GM19193 (cell line): ENCODE results near the gene ZNF628.

Source experiments
- POLR2A ChIP-seq: IDR thresholded peaks from 4 replicates; pipeline ENCODE4 v1.6.1; 2011; ENCODE audit not compliant: insufficient read depth, insufficient read length; ENCODE audit errors: extremely low read depth

Gene ZNF628

DNA sequence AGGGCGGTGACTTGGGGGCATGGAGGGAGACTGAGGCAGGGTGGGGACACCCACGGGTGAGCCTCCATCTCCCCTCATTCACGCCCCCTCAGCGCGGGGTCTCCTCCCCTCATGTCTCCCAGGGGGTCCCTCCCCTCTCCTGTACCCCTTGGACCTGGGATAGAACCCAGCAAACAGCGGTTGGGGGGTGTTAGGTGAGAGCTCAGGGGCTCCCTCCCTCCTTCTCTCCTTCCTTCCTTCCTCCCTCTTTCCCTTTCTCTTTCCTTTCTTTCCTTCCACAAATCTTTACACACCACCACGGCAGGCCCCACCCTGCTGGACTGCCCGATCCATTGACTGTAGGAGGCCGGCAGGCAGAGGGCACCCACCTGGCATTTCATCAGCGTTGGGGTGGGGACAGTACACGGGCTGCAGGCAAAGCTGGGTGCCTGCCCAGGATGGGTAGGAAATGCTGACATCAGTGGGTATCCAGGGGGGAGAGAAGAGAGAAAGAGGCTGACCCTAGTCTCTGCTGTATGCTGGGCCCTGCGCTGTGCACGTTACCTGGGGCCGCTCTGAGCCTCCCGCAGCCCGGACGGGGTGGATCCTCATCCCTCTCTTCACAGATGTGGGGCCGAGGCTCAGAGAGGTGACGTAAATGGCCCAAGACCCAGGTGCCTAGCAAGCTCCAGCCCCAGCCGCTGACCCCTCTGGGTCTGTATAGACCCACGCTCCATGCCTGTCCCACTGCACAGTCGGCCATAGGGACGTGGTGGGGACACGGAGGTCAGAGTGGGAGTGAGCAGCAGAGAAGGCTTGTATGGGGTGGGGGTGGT, 15.3 kb downstream of the ZNF628 start:
- no peak for TF ChIP-seq POLR2A

DNA sequence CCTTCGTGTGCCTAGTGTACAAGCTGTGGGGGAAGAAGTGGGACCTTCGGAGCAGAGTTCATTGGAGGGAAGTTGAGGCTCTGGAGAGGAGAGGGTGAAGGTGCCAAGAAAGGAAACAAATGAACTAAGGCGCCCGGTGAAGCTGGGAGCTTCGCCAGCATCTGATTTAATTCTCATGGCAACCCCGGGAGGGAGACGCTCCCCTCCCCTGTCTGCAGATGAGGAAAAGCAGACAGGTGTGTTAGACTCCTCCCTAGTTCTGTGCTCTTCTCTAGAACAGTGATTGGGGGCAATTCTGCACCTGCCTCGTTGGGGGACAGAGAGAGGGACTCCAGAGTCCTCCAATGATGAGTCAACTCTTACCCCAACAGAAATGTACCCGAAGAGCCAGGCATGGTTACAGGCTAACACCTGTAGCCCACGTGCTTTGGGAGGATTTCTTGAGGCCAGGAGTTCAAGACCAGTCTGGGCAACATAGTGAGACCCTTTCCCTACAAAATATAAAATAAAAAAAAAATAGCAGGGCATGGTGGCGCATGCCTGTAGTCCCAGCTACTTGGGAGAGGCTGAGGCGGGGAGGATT, 16.0 kb downstream of the ZNF628 start:
- no peak for TF ChIP-seq POLR2A

DNA sequence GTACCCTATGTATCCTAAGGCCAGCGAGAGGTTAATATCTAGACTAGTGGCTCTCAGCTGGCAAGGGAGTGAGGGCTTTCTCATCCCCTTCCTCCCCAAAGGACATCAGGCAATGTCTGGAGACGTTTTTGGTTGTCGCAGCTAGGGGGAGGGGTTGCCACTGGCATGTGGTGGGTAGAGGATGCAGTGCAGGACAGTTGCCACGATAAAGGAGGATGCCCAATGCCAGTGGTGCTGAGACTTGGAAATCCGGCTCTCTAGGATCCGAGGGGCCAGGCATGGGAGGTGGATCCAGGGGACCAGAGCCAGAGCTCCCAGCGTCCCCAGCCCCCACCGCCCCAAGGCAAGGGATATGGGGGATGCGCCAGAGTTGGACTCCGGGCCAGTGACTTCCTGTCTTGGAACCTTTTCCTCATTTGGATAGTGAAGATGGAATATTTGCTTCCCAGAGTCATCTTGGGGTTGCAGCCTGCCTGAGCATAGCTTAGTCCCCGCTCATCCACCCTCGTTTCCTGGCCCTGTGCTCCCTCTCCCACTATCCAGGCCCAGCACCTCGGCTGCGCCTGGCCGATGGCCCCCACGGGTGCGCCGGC, 16.7 kb downstream of the ZNF628 start:
- TF ChIP-seq POLR2A = no peak

DNA sequence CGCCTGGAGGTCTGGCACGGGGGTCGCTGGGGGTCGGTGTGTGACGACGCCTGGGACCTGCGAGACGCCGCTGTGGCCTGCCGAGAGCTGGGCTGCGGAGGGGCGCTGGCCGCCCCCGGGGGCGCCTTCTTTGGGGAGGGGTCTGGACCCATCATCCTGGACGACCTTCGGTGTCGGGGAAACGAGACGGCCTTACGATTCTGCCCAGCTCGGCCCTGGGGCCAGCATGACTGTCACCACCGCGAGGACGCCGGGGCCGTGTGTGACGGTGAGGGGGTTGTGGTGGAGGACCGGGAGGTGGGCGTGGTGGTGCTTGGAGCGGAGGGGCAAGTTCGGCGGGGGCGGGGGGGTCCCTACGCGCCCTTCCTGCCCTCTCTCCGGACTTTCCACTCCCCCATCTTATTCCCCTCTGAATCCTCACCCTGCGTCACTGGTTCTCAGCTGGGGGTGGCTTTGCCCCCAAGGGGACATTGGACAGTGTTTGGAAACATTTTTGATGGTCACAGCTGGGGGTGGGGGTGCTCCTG, 17.3 kb downstream of the ZNF628 start:
- TF ChIP-seq POLR2A = no peak

GRCh38 chr19:55494172-55494761, 17.9 kb downstream of the ZNF628 start:
- TF ChIP-seq POLR2A = no peak

GRCh38 chr19:55495646-55496349, 19.4 kb downstream of the ZNF628 start:
- TF ChIP-seq POLR2A = no peak

DNA sequence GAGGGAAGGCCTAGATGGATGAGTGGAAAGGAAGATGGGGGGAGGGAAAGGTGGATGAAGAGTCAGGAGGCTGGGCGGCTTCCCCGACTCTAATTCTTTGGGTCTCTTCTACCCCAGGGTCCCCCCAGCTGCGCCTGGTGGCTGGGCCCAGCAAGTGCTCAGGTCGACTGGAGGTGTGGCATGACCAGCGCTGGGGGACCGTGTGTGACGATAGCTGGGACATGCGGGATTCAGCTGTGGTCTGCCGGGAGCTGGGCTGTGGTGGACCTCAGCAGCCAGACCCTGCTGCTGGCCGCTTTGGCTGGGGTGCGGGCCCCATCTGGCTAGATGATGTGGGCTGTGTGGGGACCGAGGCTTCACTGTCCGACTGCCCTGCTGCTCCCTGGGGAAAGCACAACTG, 21.3 kb downstream of the ZNF628 start:
- TF ChIP-seq POLR2A = no peak

- no peak for TF ChIP-seq POLR2A
Measured at GRCh38 chr19:55498246-55498840, 21.9 kb downstream of the ZNF628 start.

GRCh38 chr19:55500368-55500952, 24.0 kb downstream of the ZNF628 start:
- TF ChIP-seq POLR2A = no peak

- no peak for TF ChIP-seq POLR2A
Measured at GRCh38 chr19:55502197-55502952, 26.0 kb downstream of the ZNF628 start.

- no peak for TF ChIP-seq POLR2A
Measured at GRCh38 chr19:55503157-55503501, 26.7 kb downstream of the ZNF628 start.

- no peak for TF ChIP-seq POLR2A
Measured at GRCh38 chr19:55503502-55504251, 27.3 kb downstream of the ZNF628 start.

GRCh38 chr19:55504252-55504603, 27.8 kb downstream of the ZNF628 start:
- TF ChIP-seq POLR2A = no peak
